K562 (cell line): ENCODE data around the gene ZNF280C. TPM values are rescaled to one million over a fixed set of nuclear protein-coding genes. Genes with fewer than 3 reads are reported as not detected.

ENCODE experiments used
- ATAC-seq: fragments of 200-7000 bp; cut with Tn5 transposase; 3 replicates; pipeline ENCODE4 v1.9.1; 2020; ENCODE audit warnings: moderate library complexity
- BruUV-seq: library from RNA; stranded (reverse); fragments of 400-500 nt; replicated peaks from 2 replicates; lab custom pipeline; 2021; lab: Mats Ljungman, UMichigan
- CTCF ChIA-PET: fragments of 300-600 bp; formaldehyde crosslinking; extraction: SDS; loops from one replicate; lab custom pipeline; 2021; ENCODE audit warnings: low intra/inter-chr PET ratio; lab: Yijun Ruan, JAX
- POLR2A ChIA-PET: fragments of 300-600, 350-650 bp; sonication (Branson Sonifier 250); formaldehyde crosslinking; extraction: SDS; loops from one replicate; lab custom pipeline; 2021; ENCODE audit warnings: antibody characterized with exemption, inconsistent platforms; lab: Yijun Ruan, JAX
- DNase-seq, 4 experiments: peaks; one replicate each; pipeline versions ENCODE4 v3.0.0 to v3.0.0-alpha.2; 2011 to 2018; ENCODE audit warnings: low spot score in 3 of 4, mixed read lengths in 3 of 4; ENCODE audit errors: extremely low read depth in 1 of 4
- FAIRE-seq: peaks from 2 replicates; lab custom pipeline; 2011; peaks lifted over from hg19 to GRCh38; lab: Jason Lieb, UNC
- H2AFZ ChIP-seq: 2 replicates; pipeline ENCODE4 v1.6.0; 2011; ENCODE audit warnings: low read depth, low read length, control low read depth, inconsistent platforms
- H3K27ac ChIP-seq: fragments of 200-600 bp; 3 replicates; pipeline ENCODE4 v1.8.0; 2011; ENCODE audit warnings: low read depth, mild to moderate bottlenecking, control low read depth, inconsistent platforms, low read length, moderate library complexity, mixed read lengths; ENCODE audit errors: extremely low read depth
- H3K27me3 ChIP-seq, 2 experiments: fragments of 300-600 bp in 1 of 2; 2 replicates in 1 of 2; 3 replicates in 1 of 2; pipeline versions ENCODE4 v1.6.0 to v1.8.0; 2011; ENCODE audit warnings: inconsistent platforms in 2 of 2, low read length in 2 of 2, mild to moderate bottlenecking in 1 of 2, mixed read lengths in 1 of 2, moderate library complexity in 1 of 2; ENCODE audit not compliant: control insufficient read depth in 2 of 2, insufficient read depth in 2 of 2
- H3K36me3 ChIP-seq: fragments of 300-600 bp; 3 replicates; pipeline ENCODE4 v1.8.0; 2011; ENCODE audit warnings: mild to moderate bottlenecking, low read length, inconsistent platforms; ENCODE audit not compliant: control insufficient read depth, insufficient read depth
- H3K4me1 ChIP-seq, 2 experiments: fragments of 200-600 bp in 1 of 2; replicated peaks in 1 of 2; 2 replicates in 1 of 2; 3 replicates in 1 of 2; pipeline versions ENCODE4 v1.5.1 to v1.8.0; 2011; ENCODE audit warnings: inconsistent platforms in 2 of 2, low read length in 2 of 2, mild to moderate bottlenecking in 1 of 2, mixed read lengths in 1 of 2, moderate library complexity in 1 of 2; ENCODE audit not compliant: control insufficient read depth in 2 of 2, insufficient read depth in 2 of 2
- H3K4me2 ChIP-seq: 2 replicates; pipeline ENCODE4 v1.6.1; 2011; ENCODE audit warnings: low read length, control low read depth, inconsistent platforms, mixed read lengths; ENCODE audit not compliant: insufficient read depth
- H3K4me3 ChIP-seq: fragments of 200-600 bp; sonication (generic), shearing (Covaris generic); 2 replicates; pipeline ENCODE4 v1.5.1; 2016; ENCODE audit warnings: control low read depth, inconsistent platforms
- H3K79me2 ChIP-seq: fragments of 200-600 bp; 3 replicates; pipeline ENCODE4 v1.8.0; 2011; ENCODE audit warnings: low read length, inconsistent platforms; ENCODE audit not compliant: control insufficient read depth, insufficient read depth
- H3K9ac ChIP-seq, 2 experiments: 2 replicates each; pipeline versions ENCODE4 v1.6.0 to v1.6.1; 2011; ENCODE audit warnings: low read depth in 2 of 2, low read length in 2 of 2, control low read depth in 1 of 2, inconsistent platforms in 1 of 2, mild to moderate bottlenecking in 1 of 2, mixed read lengths in 1 of 2; ENCODE audit not compliant: insufficient read depth in 1 of 2
- H3K9me1 ChIP-seq: one replicate; pipeline ENCODE4 v1.6.0; 2011; ENCODE audit warnings: inconsistent platforms, mild to moderate bottlenecking, low read length, moderate library complexity; ENCODE audit not compliant: control insufficient read depth, insufficient read depth
- H3K9me3 ChIP-seq: replicated peaks from 2 replicates; pipeline ENCODE4 v1.5.1; 2011; ENCODE audit warnings: low read depth, low read length, inconsistent platforms; ENCODE audit not compliant: control insufficient read depth, insufficient read depth
- H4K20me1 ChIP-seq: replicated peaks from 2 replicates; pipeline ENCODE4 v1.6.1; 2011; ENCODE audit warnings: low read length, inconsistent platforms, mixed read lengths; ENCODE audit not compliant: control insufficient read depth, insufficient read depth
- ASH1L ChIP-seq: fragments of 450-650 bp; IDR thresholded peaks from 2 replicates; pipeline ENCODE4 v1.6.1; 2018; ENCODE audit warnings: borderline replicate concordance, mild to moderate bottlenecking, low read depth; ENCODE audit not compliant: partially characterized antibody
- CREM ChIP-seq: IDR thresholded peaks from 2 replicates; pipeline ENCODE4 v1.6.1; 2014; ENCODE audit warnings: antibody characterized with exemption, low read depth
- NFRKB ChIP-seq: fragments of 450-650 bp; IDR thresholded peaks from 2 replicates; pipeline ENCODE4 v1.6.1; 2016; ENCODE audit warnings: low read depth
- NR1H2 ChIP-seq: sonication (generic); formaldehyde crosslinking; IDR thresholded peaks from 2 replicates; pipeline ENCODE4 v1.4.0; 2020; ENCODE audit warnings: mild to moderate bottlenecking, missing genetic modification reagents
- PHB ChIP-seq: fragments of 250-450 bp; sonication (Bioruptor Pico); IDR thresholded peaks from 2 replicates; pipeline ENCODE4 v1.5.0; 2021
- SAFB ChIP-seq: fragments of 200-400 bp; formaldehyde crosslinking; IDR thresholded peaks from 2 replicates; pipeline ENCODE4 v1.6.1; 2017; ENCODE audit warnings: low read depth, low read length, borderline replicate concordance
- SNRNP70 ChIP-seq: fragments of 200-400 bp; formaldehyde crosslinking; optimal IDR thresholded peaks from 2 replicates; pipeline ENCODE3; 2017; ENCODE audit warnings: low read depth, low read length
- ZBED1 ChIP-seq: IDR thresholded peaks from 2 replicates; pipeline ENCODE4 v1.6.1; 2014
- ZNF830 ChIP-seq: fragments of 250-450 bp; sonication (Bioruptor Pico); IDR thresholded peaks from 2 replicates; pipeline ENCODE4 v1.5.0; 2021; ENCODE audit warnings: mild to moderate bottlenecking
- WGBS: fragments of 100-300 bp; shearing (Covaris generic); methylation state at CpG from one replicate; pipeline ENCODE4 v1.1.6; 2016; ENCODE audit warnings: low coverage, mixed read lengths; ENCODE audit not compliant: insufficient coverage; ENCODE audit errors: missing lambda C conversion rate; 5-methylcytosine and 5-hydroxymethylcytosine counted together
- in situ Hi-C: fragments of 300-500 bp; cut with MboI; formaldehyde crosslinking; loops from 4 replicates; pipeline ENCODE4 v1.15.0; 2018; ENCODE audit warnings: inconsistent platforms, mixed read lengths
- intact Hi-C: fragments of 100-400 bp; cut with micrococcal nuclease; formaldehyde crosslinking; loops from 2 replicates; pipeline ENCODE4 v1.14.2; 2022
- polyA plus RNA-seq, 8 experiments: library from polyadenylated mRNA; depleted of rRNA in 4 of 8; stranded (reverse) in 5 of 8; unstranded in 3 of 8; fragments of >200 nt; fragmentation: Nextera tagmentation in 2 of 8; fragmentation: Illumina TruSeq in 1 of 8; extraction: Ambion mirVana in 2 of 8; extraction: Trizol in 1 of 8; gene quantifications; 2 replicates each; pipeline versions ENCODE4 v1.2.1 to v1.2.3, GENCODE V29; 2011 to 2014; ENCODE audit warnings: inconsistent platforms in 1 of 8, missing spikeins in 1 of 8
- total RNA-seq, 7 experiments: library from RNA; depleted of rRNA in 6 of 7; stranded (reverse); fragments of >200 nt in 6 of 7; fragmentation: Illumina TruSeq in 2 of 7; extraction: Trizol in 2 of 7; gene quantifications; 2 replicates each; pipeline versions ENCODE4 v1.2.1 to v1.2.3, GENCODE V29; 2011 to 2021; ENCODE audit warnings: low replicate concordance in 1 of 7
- TF ChIP-seq, protein P1 (sequence below): conservative IDR thresholded peaks from 2 replicates; pipeline ENCODE4 v1.6.1; 2011; ENCODE audit warnings: low read depth, mild to moderate bottlenecking, low read length; ENCODE audit not compliant: control insufficient read depth

Gene ZNF280C
- total and polyA plus RNA-seq, 9 of the 15 experiments (the other 6 are each of a cell fraction or from before 2014, with no cell fraction given) = 1.6 to 8.3 (median 4.4) TPM

DNA sequence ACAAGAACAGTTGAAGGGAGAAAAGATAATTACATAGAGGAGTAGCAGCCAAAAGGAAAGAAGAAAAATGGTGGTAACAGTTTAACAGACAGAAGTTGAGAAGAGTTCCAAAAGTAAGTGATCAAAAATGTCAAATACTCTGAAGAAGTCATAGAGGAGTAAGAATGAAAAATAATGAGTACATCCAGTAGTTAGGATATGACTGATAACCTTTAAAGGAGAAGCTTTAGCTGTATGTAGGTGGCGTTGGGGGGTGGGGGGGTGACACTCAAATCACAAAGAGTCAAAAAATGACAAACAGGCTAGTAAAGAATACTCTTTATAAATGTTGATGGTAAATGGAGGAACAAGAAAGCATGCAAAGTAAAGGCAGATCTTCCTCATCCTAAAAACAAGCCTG lies 56.3 kb downstream of the ZNF280C start:
- intact Hi-C loops (no loop called here), in situ Hi-C loops (no loop called here)
- no peak for ATAC-seq
- Histone ChIP-seq H3K4me3 (no peak overlapping the region), H3K9me3 (no peaks in the 10 kb centered on the region), H3K4me1 (no peaks in the 10 kb centered on the region), H2AFZ (no peak overlapping the region), H3K27me3 (no peaks in the 10 kb centered on the region), H3K36me3 (peaks cover 40% of the 10 kb centered on the region; the same call in 2 of the 3 replicates), H3K79me2 (no peaks in the 10 kb centered on the region), H4K20me1 (no peaks in the 10 kb centered on the region), H3K9me1 (no peaks in the 10 kb centered on the region), H3K4me2 (no peak overlapping the region), H3K9ac (no peak overlapping the region), H3K27ac (no peak overlapping the region)
- ChIA-PET CTCF (no interaction called here), POLR2A (no interaction called here)
- no peak for DNase-seq
- WGBS = 60% methylated on average over 1 of the region's 1 CpG
- no peak for TF ChIP-seq SAFB
- TF ChIP-seq NFRKB = no peak
- TF ChIP-seq SNRNP70 = no peak
- TF ChIP-seq PHB = no peak
- TF ChIP-seq ASH1L = no peak
- TF ChIP-seq, protein P1, sequence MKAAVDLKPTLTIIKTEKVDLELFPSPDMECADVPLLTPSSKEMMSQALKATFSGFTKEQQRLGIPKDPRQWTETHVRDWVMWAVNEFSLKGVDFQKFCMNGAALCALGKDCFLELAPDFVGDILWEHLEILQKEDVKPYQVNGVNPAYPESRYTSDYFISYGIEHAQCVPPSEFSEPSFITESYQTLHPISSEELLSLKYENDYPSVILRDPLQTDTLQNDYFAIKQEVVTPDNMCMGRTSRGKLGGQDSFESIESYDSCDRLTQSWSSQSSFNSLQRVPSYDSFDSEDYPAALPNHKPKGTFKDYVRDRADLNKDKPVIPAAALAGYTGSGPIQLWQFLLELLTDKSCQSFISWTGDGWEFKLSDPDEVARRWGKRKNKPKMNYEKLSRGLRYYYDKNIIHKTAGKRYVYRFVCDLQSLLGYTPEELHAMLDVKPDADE = no peak
- no peak for TF ChIP-seq ZNF830 (CRISPR knock-in tag)
- TF ChIP-seq NR1H2 (CRISPR knock-in tag) = no peak
- no peak for TF ChIP-seq CREM
- no peak for TF ChIP-seq ZBED1
- FAIRE-seq = no peak
- no TSS peak for BruUV-seq
